GM23338 (cell line): Measurements from ENCODE around the gene KCNH6. TPM values are rescaled to one million over a fixed set of nuclear protein-coding genes. Genes with fewer than 3 reads are reported as not detected.

Experiments
- ATAC-seq: fragments of 200-7000 bp; cut with Tn5 transposase; 3 replicates; pipeline ENCODE4 v1.9.1; 2020
- DNase-seq: peaks from one replicate; pipeline ENCODE4 v3.0.0-alpha.2; 2015; ENCODE audit warnings: low spot score
- H2AFZ ChIP-seq: fragments of 200-600 bp; sonication (generic); 2 replicates; pipeline ENCODE4 v1.8.0; 2016; ENCODE audit warnings: antibody characterized with exemption, mild to moderate bottlenecking, moderate library complexity
- H3F3A ChIP-seq: fragments of 200-600 bp; sonication (generic); replicated peaks from 2 replicates; pipeline ENCODE4 v1.8.0; 2017; ENCODE audit warnings: antibody characterized with exemption, mixed run types, low read depth
- H3K27ac ChIP-seq: fragments of 200-600 bp; sonication (generic); 2 replicates; pipeline ENCODE4 v1.6.1; 2016; ENCODE audit warnings: low read depth
- H3K27me3 ChIP-seq: fragments of 200-600 bp; sonication (generic); 2 replicates; pipeline ENCODE4 v1.8.0; 2016; ENCODE audit warnings: mild to moderate bottlenecking, mixed run types, moderate library complexity; ENCODE audit not compliant: insufficient read depth
- H3K36me3 ChIP-seq: fragments of 200-600 bp; sonication (generic); 2 replicates; pipeline ENCODE4 v1.8.0; 2016; ENCODE audit warnings: mild to moderate bottlenecking; ENCODE audit not compliant: insufficient read depth
- H3K4me1 ChIP-seq: fragments of 200-600 bp; sonication (generic); 2 replicates; pipeline ENCODE4 v1.8.0; 2016; ENCODE audit warnings: mild to moderate bottlenecking, moderate library complexity; ENCODE audit not compliant: insufficient read depth
- H3K4me2 ChIP-seq: fragments of 200-600 bp; sonication (generic); 2 replicates; pipeline ENCODE4 v1.7.1; 2017; ENCODE audit warnings: mixed run types
- H3K4me3 ChIP-seq: fragments of 200-600 bp; sonication (generic); 2 replicates; pipeline ENCODE4 v1.6.1; 2016; ENCODE audit warnings: mixed run types
- H3K79me2 ChIP-seq: fragments of 200-600 bp; sonication (generic); replicated peaks from 2 replicates; pipeline ENCODE4 v1.8.0; 2017; ENCODE audit warnings: mild to moderate bottlenecking; ENCODE audit not compliant: insufficient read depth
- H3K9me2 ChIP-seq: fragments of 200-600 bp; sonication (generic); 2 replicates; pipeline ENCODE4 v1.8.0; 2017; ENCODE audit not compliant: insufficient read depth
- H4K20me1 ChIP-seq: fragments of 200-600 bp; sonication (generic); replicated peaks from 2 replicates; pipeline ENCODE4 v1.8.0; 2017; ENCODE audit warnings: mild to moderate bottlenecking; ENCODE audit not compliant: insufficient read depth
- H3K27ac Mint-ChIP-seq: 2 replicates; pipeline ENCODE4 v1.8.0; 2020; ENCODE audit warnings: inconsistent platforms, mild to moderate bottlenecking, moderate library complexity, mixed read lengths
- H3K27me3 Mint-ChIP-seq: 3 replicates; pipeline ENCODE4 v1.8.0; 2022; ENCODE audit warnings: low read depth, mild to moderate bottlenecking, moderate library complexity, mixed read lengths, inconsistent platforms; ENCODE audit not compliant: insufficient read depth, poor library complexity
- H3K36me3 Mint-ChIP-seq: 3 replicates; pipeline ENCODE4 v1.8.0; 2021; ENCODE audit warnings: low read depth, mild to moderate bottlenecking, inconsistent platforms, moderate library complexity, mixed read lengths
- H3K4me1 Mint-ChIP-seq: 3 replicates; pipeline ENCODE4 v1.8.0; 2020; ENCODE audit warnings: mild to moderate bottlenecking, inconsistent platforms, mixed read lengths
- H3K4me3 Mint-ChIP-seq: 3 replicates; pipeline ENCODE4 v1.8.0; 2021; ENCODE audit warnings: moderate library complexity, mild to moderate bottlenecking, inconsistent platforms, mixed read lengths
- H3K9me3 Mint-ChIP-seq: 3 replicates; pipeline ENCODE4 v1.8.0; 2020; ENCODE audit warnings: moderate library complexity, mild to moderate bottlenecking, inconsistent platforms, mixed read lengths
- CREB1 ChIP-seq: fragments of 250-450 bp; sonication (Bioruptor Pico); IDR thresholded peaks from 2 replicates; pipeline ENCODE4 v1.5.0; 2020; ENCODE audit warnings: low read depth, mild to moderate bottlenecking, moderate library complexity
- EZH2 ChIP-seq: fragments of 200-600 bp; sonication (generic); IDR thresholded peaks from one replicate; pipeline ENCODE4 v1.8.0; 2017; ENCODE audit warnings: antibody characterized with exemption, mild to moderate bottlenecking, low read depth; ENCODE audit not compliant: unreplicated experiment
- EZH2phosphoT487 ChIP-seq: fragments of 200-600 bp; sonication (generic); IDR thresholded peaks from one replicate; pipeline ENCODE4 v1.8.1; 2018; ENCODE audit warnings: antibody characterized with exemption; ENCODE audit not compliant: unreplicated experiment
- JUNB ChIP-seq: IDR thresholded peaks from one replicate; pipeline ENCODE4 v1.6.1; 2016; ENCODE audit warnings: antibody characterized with exemption; ENCODE audit not compliant: unreplicated experiment
- NANOG ChIP-seq: IDR thresholded peaks from 2 replicates; pipeline ENCODE4 v1.6.1; 2016; ENCODE audit warnings: antibody characterized with exemption, borderline replicate concordance
- POLR2AphosphoS5 ChIP-seq: IDR thresholded peaks from 2 replicates; pipeline ENCODE4 v1.6.1; 2016; ENCODE audit warnings: antibody characterized with exemption, low read depth
- STAT1 ChIP-seq: IDR thresholded peaks from one replicate; pipeline ENCODE4 v1.6.1; 2016; ENCODE audit warnings: antibody characterized with exemption; ENCODE audit not compliant: unreplicated experiment
- ZNF114 ChIP-seq: fragments of 250-450 bp; sonication (Bioruptor Pico); IDR thresholded peaks from 2 replicates; pipeline ENCODE4 v1.5.0; 2020; ENCODE audit warnings: mild to moderate bottlenecking, moderate library complexity
- ZNF331 ChIP-seq: fragments of 250-450 bp; sonication (Bioruptor Pico); IDR thresholded peaks from 2 replicates; pipeline ENCODE4 v1.5.0; 2020; ENCODE audit warnings: low read depth, mild to moderate bottlenecking, moderate library complexity
- polyA plus RNA-seq: library from polyadenylated mRNA; unstranded; fragments of >200 nt; fragmentation: Nextera tagmentation; extraction: Ambion mirVana; gene quantifications from 2 replicates; pipeline ENCODE4 v1.2.1, GENCODE V29; 2016
- total RNA-seq: library from RNA; depleted of rRNA; stranded (reverse); fragments of >200 nt; shearing (Covaris generic); gene quantifications from 2 replicates; pipeline ENCODE4 v1.2.3, GENCODE V29; 2014
- TF ChIP-seq, protein P1 (sequence below): IDR thresholded peaks from 2 replicates; pipeline ENCODE4 v1.6.1; 2016; ENCODE audit warnings: antibody characterized with exemption
- TF ChIP-seq, protein P2 (sequence below), 2 experiments: fragments of 200-600 bp in 1 of 2; sonication (generic) in 1 of 2; conservative IDR thresholded peaks; 2 replicates each; pipeline versions ENCODE4 v1.5.1 to v1.6.1; 2016 to 2017; ENCODE audit warnings: antibody characterized with exemption in 2 of 2, low read depth in 2 of 2, mild to moderate bottlenecking in 2 of 2, moderate library complexity in 1 of 2
- TF ChIP-seq, protein P3 (sequence below): fragments of 250-450 bp; sonication (Bioruptor Pico); IDR thresholded peaks from 2 replicates; pipeline ENCODE4 v1.5.0; 2020; ENCODE audit warnings: mild to moderate bottlenecking, moderate library complexity
- TF ChIP-seq, protein P4 (sequence below): IDR thresholded peaks from one replicate; pipeline ENCODE4 v1.6.1; 2018; ENCODE audit warnings: antibody characterized with exemption; ENCODE audit not compliant: unreplicated experiment

Gene KCNH6
- total and polyA plus RNA-seq, 2 experiments from 2014 or later: 1.3 to 2.8 TPM

DNA sequence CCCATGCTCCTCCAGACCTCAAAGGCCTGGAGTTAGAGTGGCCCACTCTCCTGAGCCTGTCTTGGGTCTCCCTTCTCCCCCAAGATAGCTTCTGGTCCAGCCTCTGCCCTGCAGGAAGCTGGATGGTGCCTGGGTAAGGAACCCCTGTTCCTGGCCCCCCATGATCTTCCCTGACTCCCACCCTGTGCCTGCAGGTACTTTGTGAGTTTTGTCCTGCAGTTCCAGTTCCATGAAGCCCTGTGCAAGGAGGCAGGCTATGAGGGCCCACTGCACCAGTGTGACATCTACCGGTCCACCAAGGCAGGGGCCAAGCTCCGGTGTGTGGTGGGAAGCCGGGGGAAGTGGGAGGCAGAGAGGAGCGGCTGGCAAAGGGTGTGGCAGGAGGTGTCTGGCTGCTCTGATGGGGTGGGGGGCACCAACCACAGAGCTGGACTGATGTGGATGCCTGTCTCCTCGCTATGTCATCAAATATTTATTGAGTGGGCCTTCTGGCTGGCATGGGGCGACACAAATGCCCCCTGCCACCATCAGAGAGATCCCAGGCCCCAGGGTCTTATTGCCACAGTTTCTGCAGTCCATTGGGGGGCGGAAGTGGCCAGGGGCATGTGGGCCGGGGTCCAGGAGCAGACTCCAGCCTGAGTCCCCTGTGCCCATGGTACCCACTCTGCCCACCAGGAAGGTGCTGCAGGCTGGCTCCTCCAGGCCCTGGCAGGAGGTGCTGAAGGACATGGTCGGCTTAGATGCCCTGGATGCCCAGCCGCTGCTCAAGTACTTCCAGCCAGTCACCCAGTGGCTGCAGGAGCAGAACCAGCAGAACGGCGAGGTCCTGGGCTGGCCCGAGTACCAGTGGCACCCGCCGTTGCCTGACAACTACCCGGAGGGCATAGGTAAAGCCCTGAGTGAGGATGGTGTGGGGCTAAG, 39.2 kb upstream of the KCNH6 start:
- Mint-ChIP-seq H3K27me3 (peaks cover 9% of the 10 kb centered on the region), H3K36me3 (no peaks in the 10 kb centered on the region; the same call in 2 of the 3 replicates), H3K27ac (no peak overlapping the region), H3K4me3 (no peak overlapping the region), H3K4me1 (peaks cover 4% of the 10 kb centered on the region), H3K9me3 (no peaks in the 10 kb centered on the region)
- Histone ChIP-seq H3K4me2 (no peak overlapping the region), H2AFZ (no peak overlapping the region), H3K79me2 (no peaks in the 10 kb centered on the region), H3K27ac (no peak overlapping the region), H3K4me3 (no peak overlapping the region), H3K4me1 (no peaks in the 10 kb centered on the region), H3K36me3 (no peaks in the 10 kb centered on the region), H3K27me3 (no peaks in the 10 kb centered on the region), H4K20me1 (no peaks in the 10 kb centered on the region), H3F3A (no peaks in the 10 kb centered on the region), H3K9me2 (no peaks in the 10 kb centered on the region)
- DNase-seq (no peak), ATAC-seq (no peak)
- TF ChIP-seq, protein P1, sequence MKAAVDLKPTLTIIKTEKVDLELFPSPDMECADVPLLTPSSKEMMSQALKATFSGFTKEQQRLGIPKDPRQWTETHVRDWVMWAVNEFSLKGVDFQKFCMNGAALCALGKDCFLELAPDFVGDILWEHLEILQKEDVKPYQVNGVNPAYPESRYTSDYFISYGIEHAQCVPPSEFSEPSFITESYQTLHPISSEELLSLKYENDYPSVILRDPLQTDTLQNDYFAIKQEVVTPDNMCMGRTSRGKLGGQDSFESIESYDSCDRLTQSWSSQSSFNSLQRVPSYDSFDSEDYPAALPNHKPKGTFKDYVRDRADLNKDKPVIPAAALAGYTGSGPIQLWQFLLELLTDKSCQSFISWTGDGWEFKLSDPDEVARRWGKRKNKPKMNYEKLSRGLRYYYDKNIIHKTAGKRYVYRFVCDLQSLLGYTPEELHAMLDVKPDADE: no peak
- TF ChIP-seq CREB1 (CRISPR knock-in tag) (no peak), EZH2 (no peak), STAT1 (no peak), ZNF114 (CRISPR knock-in tag) (no peak), NANOG (no peak), POLR2AphosphoS5 (no peak), JUNB (no peak), ZNF331 (CRISPR knock-in tag) (no peak), EZH2phosphoT487 (no peak)
- TF ChIP-seq, protein P2, sequence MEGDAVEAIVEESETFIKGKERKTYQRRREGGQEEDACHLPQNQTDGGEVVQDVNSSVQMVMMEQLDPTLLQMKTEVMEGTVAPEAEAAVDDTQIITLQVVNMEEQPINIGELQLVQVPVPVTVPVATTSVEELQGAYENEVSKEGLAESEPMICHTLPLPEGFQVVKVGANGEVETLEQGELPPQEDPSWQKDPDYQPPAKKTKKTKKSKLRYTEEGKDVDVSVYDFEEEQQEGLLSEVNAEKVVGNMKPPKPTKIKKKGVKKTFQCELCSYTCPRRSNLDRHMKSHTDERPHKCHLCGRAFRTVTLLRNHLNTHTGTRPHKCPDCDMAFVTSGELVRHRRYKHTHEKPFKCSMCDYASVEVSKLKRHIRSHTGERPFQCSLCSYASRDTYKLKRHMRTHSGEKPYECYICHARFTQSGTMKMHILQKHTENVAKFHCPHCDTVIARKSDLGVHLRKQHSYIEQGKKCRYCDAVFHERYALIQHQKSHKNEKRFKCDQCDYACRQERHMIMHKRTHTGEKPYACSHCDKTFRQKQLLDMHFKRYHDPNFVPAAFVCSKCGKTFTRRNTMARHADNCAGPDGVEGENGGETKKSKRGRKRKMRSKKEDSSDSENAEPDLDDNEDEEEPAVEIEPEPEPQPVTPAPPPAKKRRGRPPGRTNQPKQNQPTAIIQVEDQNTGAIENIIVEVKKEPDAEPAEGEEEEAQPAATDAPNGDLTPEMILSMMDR (conservative IDR thresholded peaks at IDR 0.05; ENCODE audit: low read depth in 2 of 2): no peak
- TF ChIP-seq, protein P3, sequence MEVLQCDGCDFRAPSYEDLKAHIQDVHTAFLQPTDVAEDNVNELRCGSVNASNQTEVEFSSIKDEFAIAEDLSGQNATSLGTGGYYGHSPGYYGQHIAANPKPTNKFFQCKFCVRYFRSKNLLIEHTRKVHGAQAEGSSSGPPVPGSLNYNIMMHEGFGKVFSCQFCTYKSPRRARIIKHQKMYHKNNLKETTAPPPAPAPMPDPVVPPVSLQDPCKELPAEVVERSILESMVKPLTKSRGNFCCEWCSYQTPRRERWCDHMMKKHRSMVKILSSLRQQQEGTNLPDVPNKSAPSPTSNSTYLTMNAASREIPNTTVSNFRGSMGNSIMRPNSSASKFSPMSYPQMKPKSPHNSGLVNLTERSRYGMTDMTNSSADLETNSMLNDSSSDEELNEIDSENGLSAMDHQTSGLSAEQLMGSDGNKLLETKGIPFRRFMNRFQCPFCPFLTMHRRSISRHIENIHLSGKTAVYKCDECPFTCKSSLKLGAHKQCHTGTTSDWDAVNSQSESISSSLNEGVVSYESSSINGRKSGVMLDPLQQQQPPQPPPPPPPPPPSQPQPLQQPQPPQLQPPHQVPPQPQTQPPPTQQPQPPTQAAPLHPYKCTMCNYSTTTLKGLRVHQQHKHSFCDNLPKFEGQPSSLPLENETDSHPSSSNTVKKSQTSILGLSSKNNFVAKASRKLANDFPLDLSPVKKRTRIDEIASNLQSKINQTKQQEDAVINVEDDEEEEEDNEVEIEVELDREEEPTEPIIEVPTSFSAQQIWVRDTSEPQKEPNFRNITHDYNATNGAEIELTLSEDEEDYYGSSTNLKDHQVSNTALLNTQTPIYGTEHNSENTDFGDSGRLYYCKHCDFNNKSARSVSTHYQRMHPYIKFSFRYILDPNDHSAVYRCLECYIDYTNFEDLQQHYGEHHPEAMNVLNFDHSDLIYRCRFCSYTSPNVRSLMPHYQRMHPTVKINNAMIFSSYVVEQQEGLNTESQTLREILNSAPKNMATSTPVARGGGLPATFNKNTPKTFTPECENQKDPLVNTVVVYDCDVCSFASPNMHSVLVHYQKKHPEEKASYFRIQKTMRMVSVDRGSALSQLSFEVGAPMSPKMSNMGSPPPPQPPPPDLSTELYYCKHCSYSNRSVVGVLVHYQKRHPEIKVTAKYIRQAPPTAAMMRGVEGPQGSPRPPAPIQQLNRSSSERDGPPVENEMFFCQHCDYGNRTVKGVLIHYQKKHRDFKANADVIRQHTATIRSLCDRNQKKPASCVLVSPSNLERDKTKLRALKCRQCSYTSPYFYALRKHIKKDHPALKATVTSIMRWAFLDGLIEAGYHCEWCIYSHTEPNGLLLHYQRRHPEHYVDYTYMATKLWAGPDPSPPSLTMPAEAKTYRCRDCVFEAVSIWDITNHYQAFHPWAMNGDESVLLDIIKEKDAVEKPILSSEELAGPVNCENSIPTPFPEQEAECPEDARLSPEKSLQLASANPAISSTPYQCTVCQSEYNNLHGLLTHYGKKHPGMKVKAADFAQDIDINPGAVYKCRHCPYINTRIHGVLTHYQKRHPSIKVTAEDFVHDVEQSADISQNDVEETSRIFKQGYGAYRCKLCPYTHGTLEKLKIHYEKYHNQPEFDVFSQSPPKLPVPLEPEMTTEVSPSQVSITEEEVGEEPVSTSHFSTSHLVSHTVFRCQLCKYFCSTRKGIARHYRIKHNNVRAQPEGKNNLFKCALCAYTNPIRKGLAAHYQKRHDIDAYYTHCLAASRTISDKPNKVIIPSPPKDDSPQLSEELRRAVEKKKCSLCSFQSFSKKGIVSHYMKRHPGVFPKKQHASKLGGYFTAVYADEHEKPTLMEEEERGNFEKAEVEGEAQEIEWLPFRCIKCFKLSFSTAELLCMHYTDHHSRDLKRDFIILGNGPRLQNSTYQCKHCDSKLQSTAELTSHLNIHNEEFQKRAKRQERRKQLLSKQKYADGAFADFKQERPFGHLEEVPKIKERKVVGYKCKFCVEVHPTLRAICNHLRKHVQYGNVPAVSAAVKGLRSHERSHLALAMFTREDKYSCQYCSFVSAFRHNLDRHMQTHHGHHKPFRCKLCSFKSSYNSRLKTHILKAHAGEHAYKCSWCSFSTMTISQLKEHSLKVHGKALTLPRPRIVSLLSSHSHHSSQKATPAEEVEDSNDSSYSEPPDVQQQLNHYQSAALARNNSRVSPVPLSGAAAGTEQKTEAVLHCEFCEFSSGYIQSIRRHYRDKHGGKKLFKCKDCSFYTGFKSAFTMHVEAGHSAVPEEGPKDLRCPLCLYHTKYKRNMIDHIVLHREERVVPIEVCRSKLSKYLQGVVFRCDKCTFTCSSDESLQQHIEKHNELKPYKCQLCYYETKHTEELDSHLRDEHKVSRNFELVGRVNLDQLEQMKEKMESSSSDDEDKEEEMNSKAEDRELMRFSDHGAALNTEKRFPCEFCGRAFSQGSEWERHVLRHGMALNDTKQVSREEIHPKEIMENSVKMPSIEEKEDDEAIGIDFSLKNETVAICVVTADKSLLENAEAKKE (CRISPR knock-in tag): no peak
- TF ChIP-seq, protein P4, sequence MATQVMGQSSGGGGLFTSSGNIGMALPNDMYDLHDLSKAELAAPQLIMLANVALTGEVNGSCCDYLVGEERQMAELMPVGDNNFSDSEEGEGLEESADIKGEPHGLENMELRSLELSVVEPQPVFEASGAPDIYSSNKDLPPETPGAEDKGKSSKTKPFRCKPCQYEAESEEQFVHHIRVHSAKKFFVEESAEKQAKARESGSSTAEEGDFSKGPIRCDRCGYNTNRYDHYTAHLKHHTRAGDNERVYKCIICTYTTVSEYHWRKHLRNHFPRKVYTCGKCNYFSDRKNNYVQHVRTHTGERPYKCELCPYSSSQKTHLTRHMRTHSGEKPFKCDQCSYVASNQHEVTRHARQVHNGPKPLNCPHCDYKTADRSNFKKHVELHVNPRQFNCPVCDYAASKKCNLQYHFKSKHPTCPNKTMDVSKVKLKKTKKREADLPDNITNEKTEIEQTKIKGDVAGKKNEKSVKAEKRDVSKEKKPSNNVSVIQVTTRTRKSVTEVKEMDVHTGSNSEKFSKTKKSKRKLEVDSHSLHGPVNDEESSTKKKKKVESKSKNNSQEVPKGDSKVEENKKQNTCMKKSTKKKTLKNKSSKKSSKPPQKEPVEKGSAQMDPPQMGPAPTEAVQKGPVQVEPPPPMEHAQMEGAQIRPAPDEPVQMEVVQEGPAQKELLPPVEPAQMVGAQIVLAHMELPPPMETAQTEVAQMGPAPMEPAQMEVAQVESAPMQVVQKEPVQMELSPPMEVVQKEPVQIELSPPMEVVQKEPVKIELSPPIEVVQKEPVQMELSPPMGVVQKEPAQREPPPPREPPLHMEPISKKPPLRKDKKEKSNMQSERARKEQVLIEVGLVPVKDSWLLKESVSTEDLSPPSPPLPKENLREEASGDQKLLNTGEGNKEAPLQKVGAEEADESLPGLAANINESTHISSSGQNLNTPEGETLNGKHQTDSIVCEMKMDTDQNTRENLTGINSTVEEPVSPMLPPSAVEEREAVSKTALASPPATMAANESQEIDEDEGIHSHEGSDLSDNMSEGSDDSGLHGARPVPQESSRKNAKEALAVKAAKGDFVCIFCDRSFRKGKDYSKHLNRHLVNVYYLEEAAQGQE: no peak
